GM19035 (cell line): ENCODE measurements around the gene GALNT9.
"Not testable (repeated sequence)": the region's sequence is repeated elsewhere in the genome, so short reads cannot be mapped to it uniquely, and the experiment has no call there.

Experiments
- ATAC-seq: cut with Tn5 transposase; IDR thresholded peaks from one replicate; pipeline ENCODE4 v1.9.1; 2021; ENCODE audit not compliant: unreplicated experiment

GALNT9 gene

GRCh38 chr12:132149526-132149925 is 179.9 kb downstream of the GALNT9 start:
- ATAC-seq: not testable (repeated sequence)

- no peak for ATAC-seq
Measured at GRCh38 chr12:132148368-132149045, 180.9 kb downstream of the GALNT9 start.

- no peak for ATAC-seq
Measured at GRCh38 chr12:132147423-132148367, 181.7 kb downstream of the GALNT9 start.

- ATAC-seq: no peak
Measured at GRCh38 chr12:132146772-132147422, 182.5 kb downstream of the GALNT9 start.
